HepG2 (cell line): ENCODE results near the gene PRRC2A. TPM values are rescaled to one million over a fixed set of nuclear protein-coding genes. Genes with fewer than 3 reads are reported as not detected.
A peak's percentile ranks its signal among the peaks of the same experiment; 100 is the strongest.

Experiments used
- CENPBD1 ChIP-seq: sonication (generic); formaldehyde crosslinking; IDR thresholded peaks from 2 replicates; pipeline ENCODE4 v1.8.0; 2022; ENCODE audit warnings: missing genetic modification reagents, low read depth, mild to moderate bottlenecking, borderline replicate concordance
- ETV5 ChIP-seq: IDR thresholded peaks from 2 replicates; pipeline ENCODE4 v1.6.1; 2018; ENCODE audit warnings: missing biosample characterization, missing genetic modification reagents, inconsistent platforms, borderline replicate concordance
- FOXC1 ChIP-seq: sonication (generic); formaldehyde crosslinking; IDR thresholded peaks from 2 replicates; pipeline ENCODE4 v1.8.0; 2022; ENCODE audit warnings: mild to moderate bottlenecking, missing genetic modification reagents, borderline replicate concordance
- GZF1 ChIP-seq: sonication (generic); formaldehyde crosslinking; IDR thresholded peaks from 2 replicates; pipeline ENCODE4 v1.5.1; 2020; ENCODE audit warnings: mild to moderate bottlenecking, missing genetic modification reagents
- KAT8 ChIP-seq: IDR thresholded peaks from 2 replicates; pipeline ENCODE4 v1.6.1; 2016; ENCODE audit warnings: missing genetic modification reagents, missing compliant biosample characterization
- KDM6A ChIP-seq: IDR thresholded peaks from 2 replicates; pipeline ENCODE4 v1.6.1; 2016; ENCODE audit warnings: low read depth
- LCORL ChIP-seq, 2 experiments: fragments of 450-650 bp in 1 of 2; sonication (generic) in 1 of 2; formaldehyde crosslinking in 1 of 2; IDR thresholded peaks; 2 replicates each; pipeline versions ENCODE4 v1.5.0 to v1.6.1; 2017 to 2020; ENCODE audit warnings: antibody characterized with exemption in 1 of 2, missing genetic modification reagents in 1 of 2
- MED13 ChIP-seq: sonication (generic); formaldehyde crosslinking; IDR thresholded peaks from 2 replicates; pipeline ENCODE4 v1.5.0; 2020; ENCODE audit warnings: missing genetic modification reagents
- MXD4 ChIP-seq: IDR thresholded peaks from 2 replicates; pipeline ENCODE4 v1.6.1; 2016; ENCODE audit warnings: mild to moderate bottlenecking, missing biosample characterization, missing genetic modification reagents
- SRF ChIP-seq: IDR thresholded peaks from 2 replicates; pipeline ENCODE4 v1.6.1; 2011; ENCODE audit warnings: mild to moderate bottlenecking, low read depth, low read length, moderate library complexity
- SRSF4 ChIP-seq: fragments of 200-400 bp; formaldehyde crosslinking; IDR thresholded peaks from one replicate; pipeline ENCODE4 v1.6.1; 2018; ENCODE audit warnings: mild to moderate bottlenecking, low read depth, low read length, moderate library complexity; ENCODE audit not compliant: poor library complexity, severe bottlenecking
- TP53 ChIP-seq: sonication (generic); formaldehyde crosslinking; conservative IDR thresholded peaks from 2 replicates; pipeline ENCODE4 v1.4.0; 2020; ENCODE audit warnings: missing genetic modification reagents
- YEATS2 ChIP-seq: sonication (generic); formaldehyde crosslinking; IDR thresholded peaks from 2 replicates; pipeline ENCODE4 v1.4.0; 2020; ENCODE audit warnings: missing genetic modification reagents, borderline replicate concordance
- ZBTB43 ChIP-seq: sonication (generic); formaldehyde crosslinking; conservative IDR thresholded peaks from 2 replicates; pipeline ENCODE4 v1.4.0; 2020; ENCODE audit warnings: missing genetic modification reagents
- ZNF318 ChIP-seq: sonication (generic); formaldehyde crosslinking; IDR thresholded peaks from 2 replicates; pipeline ENCODE4 v1.4.0; 2020; ENCODE audit warnings: mild to moderate bottlenecking, missing genetic modification reagents
- ZNF343 ChIP-seq: sonication (generic); formaldehyde crosslinking; IDR thresholded peaks from 2 replicates; pipeline ENCODE4 v1.4.0; 2020; ENCODE audit warnings: mild to moderate bottlenecking, missing genetic modification reagents
- ZNF691 ChIP-seq: sonication (generic); formaldehyde crosslinking; IDR thresholded peaks from 2 replicates; pipeline ENCODE4 v1.4.0; 2020; ENCODE audit warnings: missing genetic modification reagents, low read depth, mild to moderate bottlenecking, borderline replicate concordance
- ZSCAN12 ChIP-seq: sonication (generic); formaldehyde crosslinking; IDR thresholded peaks from 2 replicates; pipeline ENCODE4 v1.9.0; 2021; ENCODE audit warnings: mild to moderate bottlenecking, missing genetic modification reagents
- polyA plus RNA-seq, 8 experiments: library from polyadenylated mRNA; depleted of rRNA in 3 of 8; stranded (reverse) in 7 of 8; unstranded in 1 of 8; fragments of >200 nt; fragmentation: Illumina TruSeq in 4 of 8; extraction: Trizol in 4 of 8; gene quantifications; 2 replicates each; pipeline versions ENCODE4 v1.2.1 to v1.2.3, GENCODE V29; 2011 to 2016; ENCODE audit warnings: low read depth in 4 of 8, missing spikeins in 1 of 8, mixed read lengths in 1 of 8; ENCODE audit not compliant: insufficient read depth in 1 of 8
- total RNA-seq, 5 experiments: library from RNA; depleted of rRNA; stranded (reverse); fragments of >200 nt; fragmentation: Illumina TruSeq; extraction: Trizol; gene quantifications; 2 replicates each; pipeline ENCODE4 v1.2.3, GENCODE V29; 2016; ENCODE audit warnings: low read depth in 1 of 5

PRRC2A gene
- total and polyA plus RNA-seq, 2 of the 13 experiments (the other 11 are each of a cell fraction or from before 2014, with no cell fraction given): 38.9 to 47.4 TPM

- TF ChIP-seq ZNF691 (CRISPR knock-in tag): 0 out of 2 replicates have a peak, but pooled peaks have one; percentile 20
- TF ChIP-seq KDM6A (CRISPR knock-in tag): no peak
- TF ChIP-seq TP53 (CRISPR knock-in tag): no peak
- TF ChIP-seq MED13 (CRISPR knock-in tag): no peak
- TF ChIP-seq SRSF4: no peak
- TF ChIP-seq FOXC1: peak; percentile 74; the same call in 1 of the 2 replicates
- no peak for TF ChIP-seq SRF
- no peak for TF ChIP-seq ZNF343 (CRISPR knock-in tag)
- no peak for TF ChIP-seq LCORL (IDR thresholded peaks at IDR 0.05)
- peak; percentile 75 for TF ChIP-seq LCORL (CRISPR knock-in tag; IDR thresholded peaks at IDR 0.05)
- no peak for TF ChIP-seq GZF1 (CRISPR knock-in tag)
- no peak for TF ChIP-seq YEATS2
- TF ChIP-seq ZBTB43 (CRISPR knock-in tag): no peak
- peak; percentile 58; the same call in 1 of the 2 replicates for TF ChIP-seq KAT8 (CRISPR knock-in tag)
- TF ChIP-seq ZSCAN12: no peak
- peak; percentile 5; the same call in 1 of the 2 replicates for TF ChIP-seq ETV5 (CRISPR knock-in tag)
- 0 out of 2 replicates have a peak, but pooled peaks have one; percentile 50 for TF ChIP-seq MXD4 (CRISPR knock-in tag)
- TF ChIP-seq CENPBD1 (CRISPR knock-in tag): no peak
- TF ChIP-seq ZNF318 (CRISPR knock-in tag): no peak
Measured at GRCh38 chr6:31680226-31681134, 60.0 kb downstream of the PRRC2A start, which contains the start of gene LY6G5C (continued).
